ENCODE measurements around the gene OR5AP2. TPM values are rescaled to one million over a fixed set of nuclear protein-coding genes. Genes with fewer than 3 reads are reported as not detected.
A peak's percentile ranks its signal among the peaks of the same experiment; 100 is the strongest.
"Not testable (repeated sequence)": the region's sequence is repeated elsewhere in the genome, so short reads cannot be mapped to it uniquely, and the experiment has no call there.

Gene OR5AP2
- total and polyA plus RNA-seq, 2 experiments from 2014 or later = not detected

DNA sequence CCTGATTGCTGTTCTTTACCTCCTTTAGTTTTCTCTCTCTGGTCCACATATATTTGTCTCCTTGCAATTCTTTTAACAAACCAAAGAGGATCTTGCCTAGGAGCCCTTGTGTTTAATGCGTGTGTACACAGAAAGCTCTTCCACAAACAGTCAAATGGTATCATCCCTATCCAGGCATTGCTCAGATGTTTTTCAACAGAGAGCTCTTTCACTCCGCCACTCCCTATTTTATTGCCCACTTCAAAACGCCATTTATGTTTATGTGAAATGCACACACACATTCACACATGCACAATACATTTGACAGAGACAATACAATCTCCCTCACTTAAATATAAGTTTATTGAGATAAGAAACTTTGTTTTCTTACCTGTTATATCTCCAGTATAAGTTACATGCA is 4.7 kb downstream of the OR5AP2 start:
- Histone ChIP-seq H3K4me1 (ENCODE audit: low read depth) (no peaks in the 10 kb centered on the region), H3K4me3 (no peak overlapping the region), H3K27me3 (no peaks in the 10 kb centered on the region), H3K36me3 (no peaks in the 10 kb centered on the region), H3K27ac (no peak overlapping the region), H3K9me3 (ENCODE audit: low read depth) (no peaks in the 10 kb centered on the region)
- no peak for DNase-seq (ENCODE audit: low read depth in 1 of 2, low spot score in 1 of 2)
- TF ChIP-seq, protein P1, sequence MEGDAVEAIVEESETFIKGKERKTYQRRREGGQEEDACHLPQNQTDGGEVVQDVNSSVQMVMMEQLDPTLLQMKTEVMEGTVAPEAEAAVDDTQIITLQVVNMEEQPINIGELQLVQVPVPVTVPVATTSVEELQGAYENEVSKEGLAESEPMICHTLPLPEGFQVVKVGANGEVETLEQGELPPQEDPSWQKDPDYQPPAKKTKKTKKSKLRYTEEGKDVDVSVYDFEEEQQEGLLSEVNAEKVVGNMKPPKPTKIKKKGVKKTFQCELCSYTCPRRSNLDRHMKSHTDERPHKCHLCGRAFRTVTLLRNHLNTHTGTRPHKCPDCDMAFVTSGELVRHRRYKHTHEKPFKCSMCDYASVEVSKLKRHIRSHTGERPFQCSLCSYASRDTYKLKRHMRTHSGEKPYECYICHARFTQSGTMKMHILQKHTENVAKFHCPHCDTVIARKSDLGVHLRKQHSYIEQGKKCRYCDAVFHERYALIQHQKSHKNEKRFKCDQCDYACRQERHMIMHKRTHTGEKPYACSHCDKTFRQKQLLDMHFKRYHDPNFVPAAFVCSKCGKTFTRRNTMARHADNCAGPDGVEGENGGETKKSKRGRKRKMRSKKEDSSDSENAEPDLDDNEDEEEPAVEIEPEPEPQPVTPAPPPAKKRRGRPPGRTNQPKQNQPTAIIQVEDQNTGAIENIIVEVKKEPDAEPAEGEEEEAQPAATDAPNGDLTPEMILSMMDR (IDR thresholded peaks at IDR 0.05; ENCODE audit: low read depth, low read length) = no peak

DNA sequence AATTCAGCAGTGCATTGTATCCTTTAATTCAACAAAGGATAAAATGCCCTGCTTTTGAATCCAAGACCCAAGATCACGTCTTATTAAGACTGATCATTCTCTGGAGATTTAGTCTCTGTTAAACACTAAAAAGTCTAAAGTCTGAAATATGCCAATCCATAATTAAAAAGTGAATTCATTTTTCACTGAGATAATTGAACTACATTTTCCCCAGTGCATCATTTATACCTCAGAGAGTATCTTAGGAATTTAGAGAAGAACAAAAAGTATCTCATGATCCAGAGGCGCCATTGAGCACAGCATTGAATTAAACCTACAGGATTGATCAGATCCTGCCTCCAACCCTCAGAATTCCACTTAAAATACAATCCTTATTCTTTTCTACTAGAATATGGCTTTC is 5.4 kb downstream of the OR5AP2 start:
- Histone ChIP-seq H3K27ac (no peak overlapping the region), H3K27me3 (no peaks in the 10 kb centered on the region), H3K4me3 (no peak overlapping the region), H3K4me1 (ENCODE audit: low read depth) (no peaks in the 10 kb centered on the region), H3K36me3 (no peaks in the 10 kb centered on the region), H3K9me3 (ENCODE audit: low read depth) (no peaks in the 10 kb centered on the region)
- TF ChIP-seq, protein P1 (IDR thresholded peaks at IDR 0.05; ENCODE audit: low read depth, low read length) = no peak
- no peak for DNase-seq (ENCODE audit: low read depth in 1 of 2, low spot score in 1 of 2)

DNA sequence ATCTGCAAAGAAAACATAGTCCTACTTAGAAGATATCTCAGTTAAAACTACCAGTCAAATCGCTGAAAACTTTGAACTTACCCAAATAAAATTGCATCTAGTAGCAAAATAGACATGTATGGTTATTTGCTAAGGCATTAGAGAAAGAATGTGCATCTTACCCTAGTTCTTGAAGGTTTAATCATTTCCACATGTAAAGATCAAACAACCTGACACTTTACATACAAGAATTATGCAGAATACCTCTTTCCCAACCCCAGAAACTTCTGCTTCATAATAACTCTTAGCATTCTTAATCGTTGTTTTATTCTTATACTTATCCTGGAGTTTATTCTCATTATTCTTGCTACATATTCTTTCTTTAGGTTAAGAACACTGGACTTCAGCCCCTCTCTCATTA is 9.9 kb downstream of the OR5AP2 start:
- no peaks in the 10 kb centered on the region for H3K9me3 ChIP-seq (ENCODE audit: low read depth)
- no peaks in the 10 kb centered on the region for H3K4me1 ChIP-seq (ENCODE audit: low read depth)
- TF ChIP-seq, protein P1 (IDR thresholded peaks at IDR 0.05; ENCODE audit: low read depth, low read length) = no peak
- DNase-seq (ENCODE audit: low read depth in 1 of 2, low spot score in 1 of 2) = no peak
- no peaks in the 10 kb centered on the region for H3K27me3 ChIP-seq
- no peak overlapping the region for H3K4me3 ChIP-seq
- H3K36me3 ChIP-seq = no peaks in the 10 kb centered on the region
- H3K27ac ChIP-seq = no peak overlapping the region

DNA sequence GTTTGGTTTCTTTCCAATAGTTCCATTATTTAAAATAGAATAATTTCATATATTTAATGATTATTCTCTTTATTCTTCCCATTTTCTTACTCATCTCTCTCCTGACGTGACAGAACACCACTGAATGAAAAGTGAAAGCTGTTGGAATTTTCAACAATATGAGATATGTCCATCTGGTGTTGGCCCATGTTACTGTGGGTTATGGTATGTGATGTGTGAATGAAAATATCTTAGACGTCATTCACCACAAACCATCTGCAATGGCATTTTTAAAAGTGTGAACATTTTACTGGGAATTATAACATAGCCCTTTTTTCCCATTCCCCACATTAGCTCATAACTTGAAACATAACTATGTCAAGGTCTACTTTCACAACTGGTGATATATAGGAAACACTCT is 16.3 kb downstream of the OR5AP2 start:
- DNase-seq (ENCODE audit: low read depth in 1 of 2, low spot score in 1 of 2) = no peak
- Histone ChIP-seq H3K4me1 (ENCODE audit: low read depth) (no peaks in the 10 kb centered on the region), H3K27me3 (no peaks in the 10 kb centered on the region), H3K4me3 (no peak overlapping the region), H3K36me3 (no peaks in the 10 kb centered on the region), H3K9me3 (ENCODE audit: low read depth) (no peaks in the 10 kb centered on the region), H3K27ac (no peak overlapping the region)
- TF ChIP-seq, protein P1 (IDR thresholded peaks at IDR 0.05; ENCODE audit: low read depth, low read length) = no peak

GRCh38 chr11:56624661-56625110 is 17.6 kb downstream of the OR5AP2 start:
- DNase-seq (ENCODE audit: low read depth in 1 of 2, low spot score in 1 of 2) = peak; percentile 55 to 61
- H3K27ac ChIP-seq = no peak overlapping the region
- TF ChIP-seq, protein P1 (IDR thresholded peaks at IDR 0.05; ENCODE audit: low read depth, low read length) = peak; percentile 29
- H3K36me3 ChIP-seq = no peaks in the 10 kb centered on the region
- no peak overlapping the region for H3K4me3 ChIP-seq
- no peaks in the 10 kb centered on the region for H3K27me3 ChIP-seq
- H3K4me1 ChIP-seq (ENCODE audit: low read depth) = no peaks in the 10 kb centered on the region
- no peaks in the 10 kb centered on the region for H3K9me3 ChIP-seq (ENCODE audit: low read depth)

DNA sequence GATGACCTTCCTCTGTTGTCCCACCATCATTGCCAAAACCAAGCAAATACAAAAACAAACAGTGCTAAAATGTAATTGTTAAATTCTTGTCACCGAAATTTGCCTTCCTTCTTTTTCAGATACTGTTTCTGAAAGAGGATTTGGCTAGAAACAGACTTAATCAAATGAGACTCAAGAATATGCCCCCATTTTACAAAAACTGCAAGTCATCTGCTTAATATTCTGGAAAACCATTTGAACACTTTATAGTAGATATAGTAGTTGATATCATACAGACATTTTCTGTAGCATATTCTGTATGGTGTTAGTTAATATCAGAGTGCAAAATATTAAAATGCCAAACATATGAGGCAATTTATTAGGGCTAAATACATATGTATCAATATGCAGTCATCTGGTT is 31.1 kb downstream of the OR5AP2 start:
- Histone ChIP-seq H3K9me3 (ENCODE audit: low read depth) (no peaks in the 10 kb centered on the region), H3K4me3 (no peak overlapping the region), H3K4me1 (ENCODE audit: low read depth) (no peaks in the 10 kb centered on the region), H3K36me3 (no peaks in the 10 kb centered on the region), H3K27ac (no peak overlapping the region), H3K27me3 (no peaks in the 10 kb centered on the region)
- TF ChIP-seq, protein P1 (IDR thresholded peaks at IDR 0.05; ENCODE audit: low read depth, low read length) = no peak
- no peak for DNase-seq (ENCODE audit: low read depth in 1 of 2, low spot score in 1 of 2)

- H3K27ac ChIP-seq; H3K9me3 ChIP-seq (ENCODE audit: low read depth): not testable (repeated sequence)
Observed at GRCh38 chr11:56592088-56592717, 50.0 kb downstream of the OR5AP2 start.

More at GRCh38 chr11:56592088-56592717, 50.0 kb downstream of the OR5AP2 start:
- not testable (repeated sequence) for H3K27me3 ChIP-seq; H3K4me3 ChIP-seq; DNase-seq (ENCODE audit: low read depth in 1 of 2, low spot score in 1 of 2); H3K36me3 ChIP-seq; H3K4me1 ChIP-seq (ENCODE audit: low read depth)

All from cardiac muscle cell (in vitro differentiated cells and primary cell).